Lower lobe of right lung (tissue), 2 donors: ENCODE data around the gene SORL1. TPM values are rescaled to one million over a fixed set of nuclear protein-coding genes. Genes with fewer than 3 reads are reported as not detected.

Experiments
- ATAC-seq, 2 donors: fragments of 200-7000 bp; cut with Tn5 transposase; one replicate each; pipeline ENCODE4 v1.9.1; 2020 to 2022; ENCODE audit warnings: mild to moderate bottlenecking in 2 of 2, moderate library complexity in 2 of 2
- DNase-seq: peaks from one replicate; pipeline ENCODE4 v3.0.0-alpha.2; 2020
- H3K27ac ChIP-seq: fragments of 200-600 bp; one replicate; pipeline ENCODE4 v1.8.0; 2022
- H3K27me3 ChIP-seq: fragments of 200-600 bp; one replicate; pipeline ENCODE4 v1.8.0; 2022; ENCODE audit warnings: low read depth
- H3K36me3 ChIP-seq: fragments of 200-600 bp; one replicate; pipeline ENCODE4 v1.8.0; 2022; ENCODE audit warnings: mild to moderate bottlenecking
- H3K4me1 ChIP-seq: fragments of 200-600 bp; one replicate; pipeline ENCODE4 v1.8.0; 2022
- H3K4me3 ChIP-seq: fragments of 200-600 bp; one replicate; pipeline ENCODE4 v1.8.0; 2022; ENCODE audit warnings: mild to moderate bottlenecking
- H3K9me3 ChIP-seq: fragments of 200-600 bp; one replicate; pipeline ENCODE4 v1.8.0; 2022
- intact Hi-C: fragments of 100-400 bp; cut with DNase I; formaldehyde crosslinking; loops from one replicate; pipeline ENCODE4 v1.11.0; 2022
- total RNA-seq: library from RNA; stranded (reverse); fragmentation: NEBNext Ultra II Directional; extraction: Animal tissue kit (Norgen Biotek cat#: 25700); gene quantifications from one replicate; pipeline ENCODE4 v1.2.1, GENCODE V29; 2021
- TF ChIP-seq, protein P1 (sequence below): fragments of 200-600 bp; IDR thresholded peaks from one replicate; pipeline ENCODE4 v1.8.0; 2022; ENCODE audit warnings: antibody characterized with exemption, mild to moderate bottlenecking
- donor health status: DM: no; HTN: yes; CAD: no; lungs with severe emphysema.

SORL1 gene
- total RNA-seq, 1 donor from 2014 or later, result 74.0 TPM

DNA sequence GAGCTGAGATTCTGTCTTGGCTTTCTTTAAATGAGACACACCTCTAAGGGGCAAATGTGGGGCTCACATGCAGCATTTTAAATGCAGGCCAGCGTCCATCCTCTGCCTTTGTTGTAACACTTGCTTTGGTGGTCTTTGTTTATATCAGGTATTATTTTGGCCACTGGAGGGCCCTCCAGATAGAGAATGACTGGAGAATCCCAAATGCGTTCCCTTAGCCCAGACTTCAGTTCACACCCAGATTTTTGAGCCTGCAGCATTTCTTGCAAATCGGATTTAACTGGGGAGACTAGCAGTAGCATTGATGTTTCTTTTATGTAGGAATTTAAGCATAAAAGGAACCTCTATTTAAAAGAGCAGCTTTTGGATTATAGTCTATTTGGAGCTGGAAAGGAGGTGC lies 200.9 kb downstream of the SORL1 start:
- Histone ChIP-seq H3K4me3 (no peak overlapping the region), H3K4me1 (peaks cover 11% of the 10 kb centered on the region), H3K9me3 (no peaks in the 10 kb centered on the region), H3K27ac (no peak overlapping the region), H3K27me3 (no peaks in the 10 kb centered on the region), H3K36me3 (no peaks in the 10 kb centered on the region)
- DNase-seq, result no peak
- intact Hi-C loops, result no loop called here
- no peak for ATAC-seq
- TF ChIP-seq, protein P1, sequence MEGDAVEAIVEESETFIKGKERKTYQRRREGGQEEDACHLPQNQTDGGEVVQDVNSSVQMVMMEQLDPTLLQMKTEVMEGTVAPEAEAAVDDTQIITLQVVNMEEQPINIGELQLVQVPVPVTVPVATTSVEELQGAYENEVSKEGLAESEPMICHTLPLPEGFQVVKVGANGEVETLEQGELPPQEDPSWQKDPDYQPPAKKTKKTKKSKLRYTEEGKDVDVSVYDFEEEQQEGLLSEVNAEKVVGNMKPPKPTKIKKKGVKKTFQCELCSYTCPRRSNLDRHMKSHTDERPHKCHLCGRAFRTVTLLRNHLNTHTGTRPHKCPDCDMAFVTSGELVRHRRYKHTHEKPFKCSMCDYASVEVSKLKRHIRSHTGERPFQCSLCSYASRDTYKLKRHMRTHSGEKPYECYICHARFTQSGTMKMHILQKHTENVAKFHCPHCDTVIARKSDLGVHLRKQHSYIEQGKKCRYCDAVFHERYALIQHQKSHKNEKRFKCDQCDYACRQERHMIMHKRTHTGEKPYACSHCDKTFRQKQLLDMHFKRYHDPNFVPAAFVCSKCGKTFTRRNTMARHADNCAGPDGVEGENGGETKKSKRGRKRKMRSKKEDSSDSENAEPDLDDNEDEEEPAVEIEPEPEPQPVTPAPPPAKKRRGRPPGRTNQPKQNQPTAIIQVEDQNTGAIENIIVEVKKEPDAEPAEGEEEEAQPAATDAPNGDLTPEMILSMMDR, result no peak

GRCh38 chr11:121654259-121654842 lies 202.2 kb downstream of the SORL1 start:
- no peaks in the 10 kb centered on the region for H3K27me3 ChIP-seq
- H3K4me3 ChIP-seq, result no peak overlapping the region
- ATAC-seq, result no peak
- no peak overlapping the region for H3K27ac ChIP-seq
- H3K9me3 ChIP-seq, result no peaks in the 10 kb centered on the region
- DNase-seq, result no peak
- intact Hi-C loops, result no loop called here
- no peaks in the 10 kb centered on the region for H3K36me3 ChIP-seq
- peaks cover 11% of the 10 kb centered on the region for H3K4me1 ChIP-seq
- TF ChIP-seq, protein P1, result no peak

- H3K4me3 ChIP-seq, result peak overlapping the region; percentile 53
- TF ChIP-seq, protein P1, result no peak
- peaks cover 11% of the 10 kb centered on the region for H3K4me1 ChIP-seq
- DNase-seq (no peak), ATAC-seq (peak; percentile 1 to 58)
- H3K27ac ChIP-seq, result peak overlapping the region; percentile 92
- no peaks in the 10 kb centered on the region for H3K9me3 ChIP-seq
- no peaks in the 10 kb centered on the region for H3K36me3 ChIP-seq
- intact Hi-C loops, result loop anchor here (5.0 kb wide), 2 partner anchors 447 to 547 kb away; no protein-coding TSS in a partner anchor
- H3K27me3 ChIP-seq, result no peaks in the 10 kb centered on the region
These were observed 202.9 kb downstream of the SORL1 start for GRCh38 chr11:121654843-121655536.

GRCh38 chr11:121655537-121656327 lies 203.6 kb downstream of the SORL1 start:
- ATAC-seq (peak; percentile 97), DNase-seq (peak; percentile 87)
- Histone ChIP-seq H3K27me3 (no peaks in the 10 kb centered on the region), H3K4me1 (peaks cover 11% of the 10 kb centered on the region), H3K27ac (peak overlapping the region; percentile 92), H3K9me3 (no peaks in the 10 kb centered on the region), H3K36me3 (no peaks in the 10 kb centered on the region), H3K4me3 (peak overlapping the region; percentile 53)
- TF ChIP-seq, protein P1, result peak; percentile 88
- intact Hi-C loops, result loop anchor here (5.0 kb wide), 2 partner anchors 447 to 547 kb away; no protein-coding TSS in a partner anchor

DNA sequence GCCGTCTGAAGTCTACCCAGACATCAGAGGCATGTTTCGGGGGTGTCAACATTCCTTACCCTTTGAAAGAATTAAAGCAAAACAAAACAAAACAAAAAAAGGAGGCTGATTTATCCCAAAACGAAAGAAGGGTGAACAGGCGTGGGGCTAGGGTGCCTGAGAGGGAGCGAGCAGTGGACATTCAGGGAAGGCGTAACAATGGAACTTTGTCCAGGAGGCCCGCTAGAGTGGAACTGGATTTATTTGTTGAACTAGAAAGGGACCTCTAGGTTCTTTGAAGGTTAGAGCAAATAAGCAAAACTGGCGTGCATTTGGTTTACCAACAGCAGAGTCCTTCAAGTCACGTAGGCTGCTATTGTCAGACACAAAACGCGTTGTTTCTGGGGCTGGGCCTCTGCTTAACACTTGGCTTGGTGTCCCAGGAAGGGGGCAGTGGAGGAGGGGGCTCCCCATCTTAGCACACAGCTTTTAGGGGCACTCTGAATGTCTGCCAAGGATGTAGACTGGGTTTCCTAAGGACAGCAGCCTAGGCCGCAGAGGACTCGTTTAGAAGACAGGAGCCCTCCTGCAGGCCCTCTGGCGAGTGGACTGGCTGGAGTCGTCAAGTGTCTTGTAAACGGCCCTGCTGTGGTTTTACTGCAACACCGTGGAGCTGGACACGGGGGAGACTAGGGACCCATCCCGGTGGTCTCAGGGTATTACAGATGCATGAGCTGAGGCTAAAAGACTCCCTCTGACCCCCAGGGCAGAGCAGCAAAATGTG lies 204.4 kb downstream of the SORL1 start:
- TF ChIP-seq, protein P1, result no peak
- peaks cover 11% of the 10 kb centered on the region for H3K4me1 ChIP-seq

More for the DNA sequence above, 204.4 kb downstream of the SORL1 start:
- Histone ChIP-seq H3K27ac (peak overlapping the region; percentile 92), H3K36me3 (no peaks in the 10 kb centered on the region), H3K4me3 (peak overlapping the region; percentile 53), H3K27me3 (no peaks in the 10 kb centered on the region), H3K9me3 (no peaks in the 10 kb centered on the region)
- DNase-seq (no peak), ATAC-seq (no peak)
- intact Hi-C loops, result loop anchor here (5.0 kb wide), 2 partner anchors 446 to 546 kb away; no protein-coding TSS in a partner anchor
